GM21360 (cell line): ENCODE results near the gene CCDC30.
"Not testable (repeated sequence)": the region's sequence is repeated elsewhere in the genome, so short reads cannot be mapped to it uniquely, and the experiment has no call there.

Source experiments
- ATAC-seq: cut with Tn5 transposase; IDR thresholded peaks from one replicate; pipeline ENCODE4 v1.9.1; 2021; ENCODE audit warnings: mild to moderate bottlenecking, moderate library complexity; ENCODE audit not compliant: unreplicated experiment

Gene CCDC30

GRCh38 chr1:42639116-42639515 lies 176.0 kb downstream of the CCDC30 start:
- ATAC-seq = no peak

GRCh38 chr1:42646056-42646455 lies 183.0 kb downstream of the CCDC30 start:
- no peak for ATAC-seq

GRCh38 chr1:42657201-42657600 lies 194.1 kb downstream of the CCDC30 start:
- no peak for ATAC-seq

GRCh38 chr1:42657981-42658876 lies 195.1 kb downstream of the CCDC30 start, which contains the start of gene PPIH:
TSS of gene PPIH (plus strand) at chr1:42658423. CDS start at chr1:42658447, 24 bp downstream.
- ATAC-seq = peak; percentile 94

GRCh38 chr1:42658877-42659337 lies 195.8 kb downstream of the CCDC30 start:
- ATAC-seq = peak; percentile 2

GRCh38 chr1:42660907-42661500 lies 197.9 kb downstream of the CCDC30 start:
- no peak for ATAC-seq

GRCh38 chr1:42669936-42670335 lies 206.8 kb downstream of the CCDC30 start:
- no peak for ATAC-seq

- no peak for ATAC-seq
Measured at GRCh38 chr1:42670425-42670824, 207.3 kb downstream of the CCDC30 start.

GRCh38 chr1:42674214-42674613 lies 211.1 kb downstream of the CCDC30 start:
- no peak for ATAC-seq

- no peak for ATAC-seq
Measured at GRCh38 chr1:42674682-42675081, 211.6 kb downstream of the CCDC30 start.

- ATAC-seq = no peak
Measured at GRCh38 chr1:42675467-42675866, 212.4 kb downstream of the CCDC30 start.

- ATAC-seq = no peak
Measured at GRCh38 chr1:42676534-42677087, 213.5 kb downstream of the CCDC30 start.

- no peak for ATAC-seq
Measured at GRCh38 chr1:42679364-42679983, 216.4 kb downstream of the CCDC30 start.

GRCh38 chr1:42680055-42680454 lies 217.0 kb downstream of the CCDC30 start:
- no peak for ATAC-seq

GRCh38 chr1:42680921-42681683 lies 218.0 kb downstream of the CCDC30 start:
- no peak for ATAC-seq

GRCh38 chr1:42681741-42682483 lies 218.8 kb downstream of the CCDC30 start, which contains the start of gene YBX1:
TSS of gene YBX1 (plus strand) at chr1:42682418. CDS start at chr1:42682566, 148 bp downstream.
- ATAC-seq = peak; percentile 86

- ATAC-seq = not testable (repeated sequence)
Measured at GRCh38 chr1:42682484-42682738, 219.3 kb downstream of the CCDC30 start.

- ATAC-seq = peak; percentile 42
Measured at GRCh38 chr1:42682739-42683531, 219.8 kb downstream of the CCDC30 start.

- no peak for ATAC-seq
Measured at GRCh38 chr1:42684139-42684538, 221.1 kb downstream of the CCDC30 start.
